ENCODE data around the gene BIRC7. TPM values are rescaled to one million over a fixed set of nuclear protein-coding genes. Genes with fewer than 3 reads are reported as not detected.
A peak's percentile ranks its signal among the peaks of the same experiment; 100 is the strongest.

Gene BIRC7
- total RNA-seq, 1 donor from 2014 or later, result 0.27 TPM

GRCh38 chr20:63215101-63216040 lies 20.3 kb upstream of the BIRC7 start:
- TF ChIP-seq CTCF (IDR thresholded peaks at IDR 0.05; ENCODE audit: borderline replicate concordance), result no peak
- Histone ChIP-seq H3K9me3 (replicated peaks) (no peaks in the 10 kb centered on the region), H3K4me1 (peaks cover 56% of the 10 kb centered on the region), H3K27ac (replicated peaks) (peak overlapping the region; percentile 84), H3K4me3 (peak overlapping the region; percentile 94), H3K27me3 (ENCODE audit: low read depth) (peaks cover 18% of the 10 kb centered on the region), H3K36me3 (peaks cover 42% of the 10 kb centered on the region)
- intact Hi-C loops (cut with micrococcal nuclease), result no loop called here
- DNase-seq, result no peak

GRCh38 chr20:63216041-63216848 lies 19.5 kb upstream of the BIRC7 start, which contains the start of gene YTHDF1:
Gene YTHDF1 (minus strand): TSS chr20:63216131. CDS start chr20:63215892, 239 bp downstream.
- H3K36me3 ChIP-seq, result peaks cover 34% of the 10 kb centered on the region
- H3K4me3 ChIP-seq, result peak within 1 kb of the TSS; percentile 94
- peaks cover 26% of the 10 kb centered on the region for H3K27me3 ChIP-seq (ENCODE audit: low read depth)
- H3K9me3 ChIP-seq (replicated peaks), result no peaks in the 10 kb centered on the region
- peak; percentile 97 for DNase-seq
- H3K27ac ChIP-seq (replicated peaks), result peak within 1 kb of the TSS; percentile 84
- peaks cover 52% of the 10 kb centered on the region for H3K4me1 ChIP-seq
- intact Hi-C loops (cut with micrococcal nuclease), result no loop called here
- no peak for TF ChIP-seq CTCF (IDR thresholded peaks at IDR 0.05; ENCODE audit: borderline replicate concordance)

GRCh38 chr20:63216849-63217471 lies 18.7 kb upstream of the BIRC7 start:
- H3K9me3 ChIP-seq (replicated peaks), result no peaks in the 10 kb centered on the region
- peaks cover 27% of the 10 kb centered on the region for H3K36me3 ChIP-seq
- peak overlapping the region; percentile 84 for H3K27ac ChIP-seq (replicated peaks)
- H3K4me1 ChIP-seq, result peaks cover 45% of the 10 kb centered on the region
- no peak for DNase-seq
- peak overlapping the region; percentile 94 for H3K4me3 ChIP-seq
- peaks cover 26% of the 10 kb centered on the region for H3K27me3 ChIP-seq (ENCODE audit: low read depth)
- intact Hi-C loops (cut with micrococcal nuclease), result no loop called here
- no peak for TF ChIP-seq CTCF (IDR thresholded peaks at IDR 0.05; ENCODE audit: borderline replicate concordance)

- DNase-seq, result no peak
- Histone ChIP-seq H3K27ac (replicated peaks) (no peak overlapping the region), H3K36me3 (peaks cover 20% of the 10 kb centered on the region), H3K9me3 (replicated peaks) (no peaks in the 10 kb centered on the region), H3K27me3 (ENCODE audit: low read depth) (peaks cover 26% of the 10 kb centered on the region), H3K4me3 (no peak overlapping the region), H3K4me1 (peaks cover 38% of the 10 kb centered on the region)
- intact Hi-C loops (cut with micrococcal nuclease), result no loop called here
- TF ChIP-seq CTCF (IDR thresholded peaks at IDR 0.05; ENCODE audit: borderline replicate concordance), result no peak
Measured at GRCh38 chr20:63217706-63218105, 18.0 kb upstream of the BIRC7 start.

Measured in left ventricle myocardium inferior (tissue), 1 donor.